ENCODE measurements around the gene MSL1.
A peak's percentile ranks its signal among the peaks of the same experiment; 100 is the strongest.

Gene MSL1, protein sequence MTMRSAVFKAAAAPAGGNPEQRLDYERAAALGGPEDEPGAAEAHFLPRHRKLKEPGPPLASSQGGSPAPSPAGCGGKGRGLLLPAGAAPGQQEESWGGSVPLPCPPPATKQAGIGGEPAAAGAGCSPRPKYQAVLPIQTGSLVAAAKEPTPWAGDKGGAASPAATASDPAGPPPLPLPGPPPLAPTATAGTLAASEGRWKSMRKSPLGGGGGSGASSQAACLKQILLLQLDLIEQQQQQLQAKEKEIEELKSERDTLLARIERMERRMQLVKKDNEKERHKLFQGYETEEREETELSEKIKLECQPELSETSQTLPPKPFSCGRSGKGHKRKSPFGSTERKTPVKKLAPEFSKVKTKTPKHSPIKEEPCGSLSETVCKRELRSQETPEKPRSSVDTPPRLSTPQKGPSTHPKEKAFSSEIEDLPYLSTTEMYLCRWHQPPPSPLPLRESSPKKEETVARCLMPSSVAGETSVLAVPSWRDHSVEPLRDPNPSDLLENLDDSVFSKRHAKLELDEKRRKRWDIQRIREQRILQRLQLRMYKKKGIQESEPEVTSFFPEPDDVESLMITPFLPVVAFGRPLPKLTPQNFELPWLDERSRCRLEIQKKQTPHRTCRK

DNA sequence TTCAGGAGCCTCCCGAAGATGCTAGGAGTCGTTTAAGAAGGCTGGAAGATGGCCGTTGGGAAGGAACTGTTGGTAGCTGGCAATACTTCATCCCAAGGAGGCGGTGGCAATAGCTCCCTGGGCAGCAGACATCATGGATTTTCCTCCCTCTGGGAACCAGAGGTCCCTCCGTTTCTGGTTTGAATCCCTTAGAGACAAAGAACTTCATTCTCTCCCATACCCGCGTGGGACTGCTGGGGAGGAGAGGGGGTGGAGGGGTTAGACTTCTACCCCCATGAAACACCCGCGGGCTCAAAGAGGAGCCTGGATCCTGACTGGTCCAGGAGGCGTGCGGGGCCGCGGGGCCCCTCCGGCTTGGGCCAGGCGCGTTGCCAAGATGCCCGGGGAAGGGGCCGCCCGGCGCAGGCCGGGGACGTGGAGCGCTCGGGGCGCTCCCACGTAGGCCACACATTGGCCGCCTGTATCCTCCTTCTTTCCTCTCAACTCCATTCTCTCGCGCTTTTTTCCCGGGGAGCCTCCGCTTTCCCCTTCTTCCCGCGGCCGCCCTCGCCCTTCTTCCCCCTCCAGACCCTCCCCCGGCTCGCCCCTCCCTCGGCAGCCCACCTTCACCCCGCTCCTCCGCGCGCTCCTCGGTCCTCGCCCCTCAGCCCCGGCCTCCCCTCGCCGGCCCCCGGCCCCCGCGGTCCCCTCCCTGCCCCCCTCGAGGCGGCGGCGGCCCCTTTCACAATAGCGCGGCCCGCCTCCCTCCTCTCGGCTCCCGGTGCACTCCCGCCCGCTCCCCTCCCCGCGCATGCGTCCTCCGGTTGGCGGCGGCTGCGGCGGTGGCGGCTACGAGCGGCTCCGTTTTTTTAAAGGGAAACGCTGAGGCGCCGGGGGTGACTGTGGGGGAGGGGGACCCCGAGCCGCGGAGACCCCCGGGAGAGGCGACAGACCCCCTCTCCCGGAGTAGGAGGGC is at the start of gene MSL1:
Gene MSL1 (plus strand): TSS at position 791 of the 955 bp plus-strand sequence. CDS start 642 bp downstream, outside the sequence.
- peak; percentile 89 for DNase-seq

DNA sequence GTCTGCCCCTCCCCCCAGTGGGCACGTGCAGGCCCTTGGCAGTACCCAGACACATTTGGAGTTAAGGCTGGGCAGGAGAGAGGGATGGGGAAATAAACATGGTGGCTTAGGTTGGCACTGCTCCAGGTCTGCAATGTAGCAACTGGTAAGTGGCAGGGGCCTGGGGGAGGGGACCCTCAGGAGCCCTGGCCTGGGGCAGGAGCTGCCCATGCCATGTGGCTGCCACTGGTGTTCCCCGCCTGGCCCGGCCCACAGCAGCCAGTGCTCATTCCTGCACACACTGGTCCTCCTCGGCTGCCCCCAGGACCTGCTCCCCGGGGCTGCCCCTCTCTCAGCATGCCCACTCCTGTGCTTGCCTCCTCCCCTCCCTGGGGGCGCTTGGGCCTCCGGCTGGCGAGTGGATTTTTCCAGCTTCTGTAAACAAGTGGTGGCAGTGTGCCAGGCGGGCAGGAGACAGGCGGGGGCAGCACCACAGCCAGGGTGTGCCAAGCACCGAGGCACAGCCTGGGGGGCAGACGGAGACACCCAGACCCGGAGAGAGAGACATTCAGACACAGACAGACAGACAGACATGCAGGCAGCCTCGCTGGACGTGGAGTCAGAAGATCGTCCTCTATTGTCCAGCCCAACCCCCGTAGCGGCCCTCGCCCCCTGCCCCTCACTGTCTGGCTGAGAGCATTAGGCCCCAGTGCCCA is 49.6 kb upstream of the MSL1 start:
- no peak for DNase-seq

DNA sequence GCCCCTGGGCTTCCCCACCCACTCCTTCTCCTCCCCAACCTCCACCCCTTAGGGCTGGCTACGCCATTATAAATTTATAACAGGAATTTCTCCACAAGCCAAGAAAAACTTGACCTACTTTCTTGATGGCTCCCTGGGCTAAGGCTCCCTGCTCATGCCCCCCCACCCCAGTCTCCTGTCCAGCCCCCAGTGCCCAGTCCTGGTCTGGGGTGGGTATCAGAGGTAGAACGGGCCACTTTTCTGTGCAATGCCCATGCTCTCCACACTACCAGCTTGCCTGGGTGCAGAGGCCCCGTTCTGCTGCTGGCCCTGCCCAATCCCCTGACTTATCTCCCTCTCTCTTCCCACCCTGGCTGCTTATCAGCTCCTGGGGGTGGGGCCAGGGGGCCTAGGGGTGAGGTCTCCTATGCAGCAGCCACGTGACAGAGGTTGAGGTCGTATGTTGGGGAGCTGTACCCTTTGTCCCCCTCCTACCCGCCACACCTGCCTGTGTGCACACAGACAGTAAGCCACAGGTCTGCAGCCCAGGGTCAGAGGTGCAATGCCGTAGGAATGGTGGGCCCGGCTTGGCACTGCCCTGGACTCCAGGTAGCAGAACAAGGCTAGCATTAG is 48.9 kb upstream of the MSL1 start:
- DNase-seq: no peak

DNA sequence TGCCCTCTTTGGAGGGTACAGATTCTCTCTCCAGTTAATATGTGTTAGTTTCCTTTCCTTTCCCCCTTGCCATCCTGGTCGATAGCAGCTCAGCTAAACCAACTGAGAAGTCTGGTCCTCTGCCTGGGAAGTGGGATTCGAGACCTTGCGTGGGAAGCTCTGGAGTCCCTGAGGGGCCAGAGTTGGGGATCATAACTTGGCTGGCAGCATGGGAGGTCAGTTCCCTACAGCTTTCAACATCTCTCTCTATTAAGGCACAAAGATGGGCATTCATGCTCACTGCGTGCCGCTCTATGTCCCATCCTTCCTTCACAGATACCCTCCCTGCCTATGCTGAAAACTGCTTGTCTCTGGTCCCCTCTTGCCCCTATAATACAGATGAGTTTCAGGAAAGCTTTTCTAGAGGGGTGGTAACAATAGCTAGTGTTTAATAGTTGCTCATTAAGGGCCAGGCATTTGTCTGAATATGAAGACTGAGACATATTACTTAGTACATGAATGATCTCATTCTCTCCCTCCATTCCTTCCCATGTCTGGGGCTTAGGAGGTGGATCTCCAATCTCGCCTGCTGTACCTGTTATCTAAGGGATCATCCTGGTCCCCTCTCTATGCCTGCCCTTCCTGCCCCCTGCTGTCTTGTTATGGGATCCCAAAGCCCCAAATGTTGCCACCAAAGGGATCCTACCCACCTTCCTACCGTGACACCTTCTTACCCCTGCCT is 48.2 kb upstream of the MSL1 start:
- no peak for DNase-seq

DNA sequence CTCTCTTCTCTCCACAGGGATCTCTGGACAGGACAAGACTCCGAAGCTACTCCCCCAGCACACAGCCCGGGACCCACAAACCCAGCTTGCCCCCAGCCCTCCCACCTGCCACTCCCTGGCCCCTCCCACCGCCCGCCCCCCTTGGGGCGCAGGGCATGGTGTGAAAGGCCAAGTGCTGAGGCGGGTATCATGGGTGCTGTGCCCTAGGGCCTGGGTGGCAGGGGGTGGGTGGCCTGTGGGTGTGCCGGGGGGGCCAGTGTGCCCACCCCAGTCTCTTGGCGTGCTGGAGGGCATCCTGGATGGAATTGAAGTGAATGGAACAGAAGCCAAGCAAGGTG is 47.6 kb upstream of the MSL1 start:
- no peak for DNase-seq

DNA sequence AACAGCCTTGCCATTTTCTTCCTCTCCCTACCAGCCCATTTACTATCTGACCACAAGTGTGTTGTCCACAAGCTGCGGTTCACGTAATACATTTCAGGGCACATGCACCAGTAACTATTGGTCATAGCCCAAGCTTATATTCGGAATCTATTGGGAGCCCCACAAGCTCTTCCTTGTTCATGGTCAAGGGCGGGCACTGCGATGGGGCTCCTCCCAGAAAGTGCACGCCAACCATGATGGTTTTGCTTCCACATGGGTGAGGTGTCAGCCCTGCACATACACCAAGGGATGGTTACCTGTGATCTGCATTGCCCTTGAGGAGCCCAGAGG is 46.9 kb upstream of the MSL1 start:
- no peak for DNase-seq

DNA sequence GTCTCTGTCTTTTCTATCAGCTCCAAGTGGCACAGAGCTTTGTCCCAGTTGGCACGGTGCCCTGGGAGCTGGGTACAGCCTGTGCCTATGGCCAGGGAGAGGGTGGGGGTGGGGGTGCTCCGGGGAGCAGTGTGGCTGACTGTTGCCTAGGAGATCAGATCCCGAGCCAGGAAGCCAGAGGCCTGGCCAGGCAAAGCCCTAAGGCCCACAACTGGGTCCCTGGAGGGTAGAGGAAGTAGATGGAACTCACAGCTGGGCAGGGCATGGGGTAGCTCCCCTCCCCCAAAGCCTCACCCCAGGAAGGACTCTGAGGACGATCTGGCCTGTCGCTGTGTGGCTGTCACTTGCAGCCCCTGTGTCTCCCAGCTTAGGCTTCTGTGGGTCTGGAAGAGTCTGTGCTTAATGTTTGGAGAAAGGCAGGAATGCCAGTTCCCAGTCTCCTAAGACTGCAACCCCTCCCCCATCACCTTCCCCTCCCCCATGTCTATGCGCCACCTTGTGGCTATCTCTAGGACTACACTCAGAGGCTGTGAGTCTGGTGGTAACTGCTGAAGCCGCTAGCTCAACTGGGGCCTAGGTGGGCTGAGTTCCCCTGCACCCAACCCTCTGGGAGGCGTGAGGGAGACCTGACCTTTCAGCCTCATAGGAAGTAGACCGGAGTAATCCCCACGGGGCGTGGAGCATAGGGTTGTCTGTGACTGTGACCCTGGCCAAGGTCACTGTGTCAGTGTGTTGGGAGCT is 46.4 kb upstream of the MSL1 start:
- DNase-seq: peak; percentile 81

DNA sequence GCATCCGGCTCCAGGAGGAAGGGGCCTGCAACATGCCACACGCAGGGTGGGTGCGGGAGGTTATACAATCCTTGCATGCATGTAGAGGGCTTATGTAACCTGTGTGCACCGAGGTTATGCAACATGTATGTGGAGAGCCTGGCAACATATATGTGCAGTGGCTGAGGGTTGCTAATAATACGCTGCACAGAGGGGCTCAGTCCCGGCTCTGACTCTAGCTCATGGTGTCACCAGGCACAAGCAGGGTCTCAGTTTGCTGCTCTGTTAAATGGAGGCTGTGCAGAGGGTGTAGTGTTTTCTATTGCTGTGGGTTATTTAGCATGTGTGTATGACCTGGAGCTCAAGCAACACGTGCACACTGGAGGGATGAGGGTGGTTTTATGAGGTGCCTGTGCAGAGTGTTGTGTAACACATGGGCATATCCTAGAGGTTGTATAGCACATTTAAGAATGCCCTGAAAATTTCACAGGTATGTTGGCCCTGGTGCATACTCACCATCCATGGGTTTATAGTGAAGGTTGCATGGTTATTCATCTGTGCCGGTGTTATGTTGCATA is 45.8 kb upstream of the MSL1 start:
- no peak for DNase-seq

DNA sequence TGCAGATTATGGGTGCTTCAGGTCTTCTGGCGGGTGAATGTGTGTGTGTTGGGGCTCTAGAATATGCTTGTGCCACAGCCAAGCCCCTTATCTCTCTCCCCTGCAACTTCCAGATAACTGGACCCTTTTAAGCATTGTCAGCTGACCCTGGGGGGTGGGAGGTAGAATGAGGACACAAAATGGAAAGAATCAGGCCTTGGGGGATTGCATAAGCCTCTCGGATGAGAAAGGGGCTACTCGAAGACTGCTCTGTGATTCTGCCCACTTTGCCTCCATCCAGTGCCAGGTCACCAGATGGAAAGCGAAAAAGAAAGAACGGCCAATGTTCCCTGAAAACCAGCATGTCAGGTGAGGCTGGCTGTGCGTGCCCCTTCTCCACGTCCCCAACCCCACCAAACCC is 45.2 kb upstream of the MSL1 start:
- no peak for DNase-seq

DNA sequence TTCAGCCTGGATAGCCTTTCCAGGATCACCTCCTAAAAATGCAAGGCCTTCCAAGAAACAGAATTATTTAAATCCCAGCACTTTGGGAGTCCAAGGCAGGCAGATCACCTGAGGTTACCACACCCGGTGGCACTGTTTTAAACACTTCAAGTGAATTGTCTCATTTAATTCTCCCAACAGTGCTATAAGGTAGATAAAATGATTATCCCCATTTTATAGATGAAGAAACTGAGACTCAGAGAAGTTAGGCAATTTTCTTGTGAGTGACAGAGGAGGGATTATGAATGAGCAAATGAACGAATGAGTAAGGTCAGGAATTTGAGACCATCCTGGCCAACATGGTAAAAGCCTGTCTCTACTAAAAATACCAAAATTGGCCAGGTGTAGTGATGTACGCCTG is 42.2 kb upstream of the MSL1 start:
- DNase-seq: no peak

DNA sequence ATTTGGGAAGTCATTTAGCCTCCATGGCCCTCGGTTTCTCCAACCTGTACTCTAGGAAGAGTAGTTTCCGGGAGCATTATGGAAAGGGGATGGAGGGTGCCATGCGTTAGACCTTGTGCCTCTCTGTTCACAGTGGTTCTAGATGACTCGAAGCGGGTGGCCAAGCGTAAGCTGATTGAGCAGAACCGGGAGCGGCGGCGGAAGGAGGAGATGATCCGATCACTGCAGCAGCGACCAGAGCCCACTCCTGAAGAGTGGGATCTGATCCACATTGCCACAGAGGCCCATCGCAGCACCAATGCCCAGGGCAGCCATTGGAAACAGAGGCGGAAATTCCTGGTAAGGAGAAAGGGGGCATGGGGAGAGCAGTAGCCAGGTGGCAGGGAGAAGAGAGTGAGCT is 37.3 kb upstream of the MSL1 start:
- no peak for DNase-seq

DNA sequence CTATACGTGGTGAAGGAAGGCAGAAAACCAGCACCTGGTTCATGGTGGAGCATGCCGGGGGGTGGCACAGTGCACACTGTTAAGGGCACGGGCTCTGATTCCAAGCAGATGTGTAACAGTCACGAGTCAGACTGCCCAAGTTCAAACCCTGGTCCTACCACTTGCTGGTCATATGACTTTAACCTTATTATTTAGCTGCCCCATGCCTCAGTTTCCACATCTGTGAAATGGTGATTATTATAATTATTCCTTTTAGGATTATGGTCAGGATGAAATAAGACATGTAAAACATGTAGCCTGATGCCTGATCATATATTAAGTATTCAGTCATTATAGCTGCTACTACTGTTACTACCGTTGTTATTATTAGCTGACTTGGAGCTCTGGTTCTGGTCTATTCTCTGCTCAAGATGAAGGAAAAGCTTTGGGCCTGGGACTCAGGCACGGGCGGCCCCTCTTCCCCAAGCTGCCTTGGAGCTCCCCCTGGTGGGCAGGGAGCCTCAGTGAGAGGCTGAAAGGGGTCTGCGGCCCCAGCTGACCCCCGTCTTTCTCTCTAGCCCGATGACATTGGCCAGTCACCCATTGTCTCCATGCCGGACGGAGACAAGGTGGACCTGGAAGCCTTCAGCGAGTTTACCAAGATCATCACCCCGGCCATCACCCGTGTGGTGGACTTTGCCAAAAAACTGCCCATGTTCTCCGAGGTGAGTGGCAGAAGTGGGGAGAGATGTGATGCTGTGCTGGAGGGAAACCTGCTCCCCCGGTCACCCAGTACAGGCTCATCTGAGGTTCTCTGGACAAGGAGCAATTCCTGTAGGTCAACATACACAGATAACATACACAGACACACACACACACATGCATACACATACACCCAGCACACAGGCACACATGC is 35.4 kb upstream of the MSL1 start:
- peak; percentile 69 for DNase-seq

DNA sequence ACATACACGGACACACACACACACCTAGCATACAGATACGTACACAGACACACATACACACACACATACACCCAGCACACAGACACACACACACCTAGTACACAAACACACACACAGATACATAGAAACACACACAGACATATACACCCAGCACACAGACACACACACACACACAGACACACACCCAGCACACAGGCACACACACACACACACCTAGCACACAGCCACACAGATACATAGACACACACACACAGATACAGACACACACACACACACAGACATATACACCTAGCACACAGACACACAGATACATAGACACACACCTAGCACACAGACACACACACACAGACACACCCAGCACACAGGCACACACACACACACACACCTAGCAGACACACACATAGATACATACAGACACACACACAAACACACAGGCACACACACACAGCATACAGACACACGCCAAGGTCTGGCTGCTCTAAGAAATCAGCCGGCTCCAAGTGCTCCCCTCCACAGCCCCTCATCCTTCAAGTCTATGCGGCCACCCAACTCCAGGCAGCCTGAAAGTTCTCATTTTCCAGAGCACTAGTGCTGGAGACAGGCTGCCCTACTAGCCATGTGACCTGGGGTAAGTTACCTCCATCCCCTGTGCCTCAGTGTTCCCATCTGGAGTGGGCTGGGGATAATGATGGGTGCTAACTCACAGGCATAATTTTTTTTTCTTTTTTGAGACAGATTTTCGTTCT is 34.5 kb upstream of the MSL1 start:
- no peak for DNase-seq

DNA sequence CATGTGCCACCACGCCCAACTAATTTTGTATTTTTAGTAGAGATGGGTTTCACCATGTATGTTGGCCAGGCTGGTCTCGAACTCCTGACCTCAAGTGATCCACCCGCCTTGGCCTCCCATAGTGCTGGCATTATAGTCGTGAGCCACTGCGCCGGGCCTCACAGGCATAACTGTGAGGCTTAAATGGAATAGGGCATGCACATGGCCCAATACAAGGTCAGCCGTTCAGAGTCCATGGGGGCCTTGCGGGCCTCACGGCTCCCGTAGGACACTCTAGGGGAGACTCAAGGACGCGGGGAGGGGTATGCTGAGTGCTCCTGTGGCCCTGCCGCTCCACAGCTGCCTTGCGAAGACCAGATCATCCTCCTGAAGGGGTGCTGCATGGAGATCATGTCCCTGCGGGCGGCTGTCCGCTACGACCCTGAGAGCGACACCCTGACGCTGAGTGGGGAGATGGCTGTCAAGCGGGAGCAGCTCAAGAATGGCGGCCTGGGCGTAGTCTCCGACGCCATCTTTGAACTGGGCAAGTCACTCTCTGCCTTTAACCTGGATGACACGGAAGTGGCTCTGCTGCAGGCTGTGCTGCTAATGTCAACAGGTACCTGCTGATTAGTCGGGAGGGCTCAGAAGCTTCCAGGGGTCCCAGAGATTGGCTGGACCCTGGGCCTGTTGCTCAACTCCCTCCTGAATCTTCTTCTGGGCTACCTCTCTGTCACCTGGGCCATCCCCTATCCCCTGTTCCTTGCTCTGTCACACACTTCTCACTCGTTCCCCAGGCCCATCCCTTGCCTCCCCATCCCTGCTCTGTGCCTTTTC is 33.7 kb upstream of the MSL1 start:
- no peak for DNase-seq

DNA sequence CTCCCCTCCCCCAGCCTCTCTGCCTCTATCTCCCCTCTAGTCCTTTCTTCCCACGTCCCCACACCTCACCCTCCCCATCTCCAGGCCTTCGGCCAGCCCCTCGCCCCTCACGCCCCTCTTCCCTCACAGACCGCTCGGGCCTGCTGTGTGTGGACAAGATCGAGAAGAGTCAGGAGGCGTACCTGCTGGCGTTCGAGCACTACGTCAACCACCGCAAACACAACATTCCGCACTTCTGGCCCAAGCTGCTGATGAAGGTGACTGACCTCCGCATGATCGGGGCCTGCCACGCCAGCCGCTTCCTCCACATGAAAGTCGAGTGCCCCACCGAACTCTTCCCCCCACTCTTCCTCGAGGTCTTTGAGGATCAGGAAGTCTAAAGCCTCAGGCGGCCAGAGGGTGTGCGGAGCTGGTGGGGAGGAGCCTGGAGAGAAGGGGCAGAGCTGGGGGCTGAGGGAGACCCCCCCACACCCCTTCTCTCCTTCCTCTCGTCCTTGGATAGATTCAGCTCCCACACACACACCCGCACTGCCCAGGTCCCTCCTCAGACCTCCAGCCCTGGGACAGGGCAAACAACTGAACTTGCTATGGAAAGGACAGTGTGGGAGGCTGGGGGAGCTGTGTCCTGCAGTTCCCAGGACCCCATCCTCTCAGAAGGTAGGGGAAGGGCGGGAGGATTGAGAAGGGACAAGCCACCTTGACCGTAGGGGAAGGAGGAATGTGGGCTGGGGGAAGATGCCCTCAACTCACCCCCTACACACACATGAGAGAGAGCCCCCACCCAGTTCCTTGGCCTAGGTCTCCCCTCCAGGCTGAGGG is 32.5 kb upstream of the MSL1 start:
- DNase-seq: no peak

DNA sequence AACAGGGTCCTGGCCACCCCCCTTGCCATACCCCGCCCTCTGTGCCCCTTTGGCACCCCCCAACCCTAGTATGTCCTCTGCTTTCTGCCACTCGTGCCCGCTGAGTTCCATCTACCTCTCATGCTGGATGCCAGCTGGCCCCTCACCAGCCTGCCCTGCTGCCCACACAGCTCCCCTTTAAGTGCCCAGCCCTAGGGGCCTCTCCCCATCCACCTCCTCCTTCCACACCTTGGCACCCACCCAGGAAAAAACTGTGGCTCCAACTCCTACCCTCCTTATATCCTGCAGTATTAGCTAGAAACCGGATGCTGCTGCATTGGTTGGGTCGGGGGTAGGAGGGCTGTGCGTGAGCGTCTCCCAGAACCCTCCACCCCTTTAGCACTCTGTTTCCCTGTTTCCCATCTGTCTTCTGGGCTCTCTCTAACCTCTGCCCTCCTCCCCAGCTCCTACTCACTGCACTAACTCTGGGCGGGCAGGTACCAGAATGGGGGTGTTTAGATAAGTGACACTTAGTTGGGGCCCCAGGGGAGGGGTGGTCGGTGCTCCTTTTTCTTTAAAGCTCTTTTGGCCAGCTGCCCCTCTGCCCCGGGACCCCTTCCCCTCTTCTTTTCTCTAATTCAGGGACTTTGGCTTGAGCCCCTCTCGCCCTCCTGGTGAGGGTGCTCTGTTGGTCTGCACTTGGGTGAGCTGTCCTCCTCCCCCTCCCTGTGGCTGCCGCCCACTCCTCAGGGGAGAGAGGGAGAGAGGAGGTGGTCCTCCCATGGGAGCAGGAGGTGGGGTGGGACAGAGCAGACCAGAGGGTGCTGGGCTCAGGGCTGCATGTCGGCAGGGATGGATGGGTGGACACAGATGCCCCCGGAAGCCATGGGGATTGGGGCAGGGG is 31.3 kb upstream of the MSL1 start:
- DNase-seq: no peak
